ENCODE results near the gene UNG. TPM values are rescaled to one million over a fixed set of nuclear protein-coding genes. Genes with fewer than 3 reads are reported as not detected.
A peak's percentile ranks its signal among the peaks of the same experiment; 100 is the strongest.
"Not testable (repeated sequence)": the region's sequence is repeated elsewhere in the genome, so short reads cannot be mapped to it uniquely, and the experiment has no call there.

The UNG gene
- total RNA-seq = 28.5 TPM

DNA sequence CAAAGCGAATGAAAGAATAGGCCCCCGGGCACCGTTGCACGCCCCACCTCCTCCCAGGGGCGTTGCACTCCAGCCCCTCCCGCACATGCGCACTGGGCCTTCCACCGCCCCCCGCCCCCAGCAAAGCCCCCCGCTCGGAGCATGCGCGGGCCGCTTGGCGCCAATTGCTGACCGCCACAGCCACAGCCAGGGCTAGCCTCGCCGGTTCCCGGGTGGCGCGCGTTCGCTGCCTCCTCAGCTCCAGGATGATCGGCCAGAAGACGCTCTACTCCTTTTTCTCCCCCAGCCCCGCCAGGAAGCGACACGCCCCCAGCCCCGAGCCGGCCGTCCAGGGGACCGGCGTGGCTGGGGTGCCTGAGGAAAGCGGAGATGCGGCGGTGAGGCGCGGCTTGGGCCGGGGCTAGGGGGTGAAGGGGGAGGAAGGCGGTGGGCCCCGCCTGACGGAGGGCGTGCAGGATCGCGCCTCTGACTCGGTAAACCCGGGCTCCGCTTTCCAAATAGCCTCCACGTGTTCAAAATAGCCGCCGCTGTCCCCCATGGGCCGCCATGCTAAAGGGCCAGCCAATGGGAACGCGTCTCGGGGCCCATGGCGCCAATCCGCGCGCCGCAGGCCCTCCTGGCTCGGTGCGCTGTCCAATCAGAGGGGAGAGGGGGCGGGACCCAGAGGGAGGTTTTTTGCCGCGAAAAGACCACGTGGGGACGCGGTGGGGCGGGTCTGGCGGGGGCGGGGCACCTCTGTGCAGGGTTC is at the start of gene UNG:
UNG (plus strand) TSS at position 163 of the 748 bp plus-strand sequence; CDS start at position 246, 83 bp downstream.
- peak; percentile 10 for FAIRE-seq
- DNase-seq (ENCODE audit: low spot score in 2 of 2) = peak; percentile 96 to 100

DNA sequence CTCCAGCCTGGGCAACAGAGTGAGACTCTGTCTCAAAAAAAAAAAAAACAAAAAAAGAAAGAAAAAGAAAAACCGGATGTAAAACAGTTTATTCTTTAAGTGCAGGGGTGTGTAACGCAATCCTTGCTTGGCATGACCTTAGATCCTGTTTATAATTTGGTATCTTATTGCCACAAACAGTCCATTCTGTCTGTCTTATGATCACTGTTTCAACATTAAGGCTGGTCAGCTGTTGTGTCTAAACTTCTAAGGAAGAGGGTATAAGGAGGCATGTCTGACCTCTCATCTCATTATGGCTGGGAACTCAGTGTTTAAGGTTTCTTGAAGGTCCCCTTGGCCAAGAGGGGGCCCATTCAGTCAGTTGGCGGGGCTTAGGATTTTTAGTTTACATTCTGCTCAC is 48.7 kb upstream of the UNG start:
- not testable (repeated sequence) for FAIRE-seq; DNase-seq (ENCODE audit: low spot score in 2 of 2)

GRCh38 chr12:109049794-109050193 is 47.6 kb upstream of the UNG start:
- not testable (repeated sequence) for DNase-seq (ENCODE audit: low spot score in 2 of 2); FAIRE-seq

GRCh38 chr12:109052097-109052413 is 45.3 kb upstream of the UNG start:
- FAIRE-seq = no peak
- DNase-seq (ENCODE audit: low spot score in 2 of 2) = no peak

DNA sequence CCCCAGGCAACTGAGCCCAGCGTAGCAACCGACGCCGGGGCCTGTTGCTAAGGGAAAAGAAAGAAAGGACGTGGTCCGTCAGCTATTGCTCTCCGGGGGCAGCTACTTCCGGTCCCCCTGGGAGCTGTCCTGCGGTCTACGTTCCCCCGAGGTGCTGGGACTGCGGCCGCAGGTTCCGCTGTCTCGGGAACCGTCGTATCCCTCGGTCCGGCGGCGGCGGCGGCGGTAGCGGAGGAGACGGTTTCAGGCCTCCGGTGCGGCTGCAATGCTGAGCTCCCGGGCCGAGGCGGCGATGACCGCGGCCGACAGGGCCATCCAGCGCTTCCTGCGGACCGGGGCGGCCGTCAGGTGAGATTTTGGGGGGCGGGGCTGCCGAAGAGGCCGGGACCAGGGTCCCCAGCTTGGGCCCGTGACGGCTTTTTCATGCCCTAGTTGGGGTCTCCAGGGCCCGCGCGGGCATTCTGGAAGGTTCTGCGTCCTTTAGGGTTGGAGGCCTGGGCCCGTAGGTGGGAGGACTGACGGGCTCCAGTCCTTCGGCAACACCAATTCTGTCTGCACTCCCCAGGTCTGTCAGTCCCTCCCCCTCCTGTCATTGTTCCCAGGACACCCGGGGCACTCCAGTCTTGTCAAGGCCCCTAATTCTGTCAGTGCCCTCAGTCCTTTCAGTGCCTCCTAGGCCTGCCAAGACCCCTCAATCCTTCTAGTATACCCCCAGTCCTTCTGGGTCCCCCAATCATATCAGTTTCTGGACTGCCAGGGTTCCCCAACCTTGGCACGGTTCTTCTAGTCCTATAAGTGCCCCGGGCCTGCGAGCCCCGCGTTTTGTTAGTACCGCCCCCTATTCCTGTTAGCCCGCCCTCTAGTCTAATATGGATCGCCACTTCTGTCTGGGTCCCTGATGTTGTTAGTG is 44.7 kb upstream of the UNG start, which contains the start of gene USP30:
USP30 (plus strand) TSS at position 163 of the 910 bp plus-strand sequence; CDS start at position 266, 103 bp downstream.
- DNase-seq (ENCODE audit: low spot score in 2 of 2) = peak; percentile 86 to 92
- no peak for FAIRE-seq

DNA sequence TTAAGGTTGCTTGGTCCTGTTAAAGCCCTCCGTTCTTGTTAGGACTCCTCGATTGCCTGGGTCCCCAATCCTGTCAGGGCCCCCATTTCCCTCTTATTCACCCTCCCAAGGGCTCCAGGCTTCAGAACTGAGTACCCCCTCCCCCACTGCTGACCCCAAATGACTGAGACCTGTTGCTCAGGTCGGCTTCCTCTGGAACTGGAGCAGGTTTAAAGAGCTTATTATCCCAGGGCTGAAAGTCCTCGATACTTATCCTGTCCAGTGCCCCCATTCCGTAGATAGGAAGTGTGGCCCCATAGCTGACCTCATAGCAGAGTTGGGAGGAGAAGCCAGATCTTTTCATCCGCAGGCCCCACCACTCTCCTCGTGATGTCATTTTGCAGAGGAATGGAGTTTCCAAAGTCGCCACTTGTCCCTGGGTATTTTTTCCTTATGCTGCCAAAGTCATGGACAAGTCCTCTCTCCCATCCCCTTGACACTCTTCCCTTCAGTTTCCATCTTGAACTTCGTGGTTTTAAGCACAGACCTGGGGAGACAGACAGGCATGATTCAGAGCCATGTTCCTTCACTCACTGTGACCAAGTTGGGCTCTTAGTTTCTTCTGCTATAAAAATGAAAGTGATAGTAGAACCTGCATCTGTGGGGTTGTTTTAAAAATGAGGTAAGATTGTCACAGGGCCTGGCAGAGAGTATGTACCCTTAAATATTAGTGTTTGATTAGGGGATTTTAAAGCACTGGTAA is 43.8 kb upstream of the UNG start:
- DNase-seq (ENCODE audit: low spot score in 2 of 2) (no peak), FAIRE-seq (no peak)

DNA sequence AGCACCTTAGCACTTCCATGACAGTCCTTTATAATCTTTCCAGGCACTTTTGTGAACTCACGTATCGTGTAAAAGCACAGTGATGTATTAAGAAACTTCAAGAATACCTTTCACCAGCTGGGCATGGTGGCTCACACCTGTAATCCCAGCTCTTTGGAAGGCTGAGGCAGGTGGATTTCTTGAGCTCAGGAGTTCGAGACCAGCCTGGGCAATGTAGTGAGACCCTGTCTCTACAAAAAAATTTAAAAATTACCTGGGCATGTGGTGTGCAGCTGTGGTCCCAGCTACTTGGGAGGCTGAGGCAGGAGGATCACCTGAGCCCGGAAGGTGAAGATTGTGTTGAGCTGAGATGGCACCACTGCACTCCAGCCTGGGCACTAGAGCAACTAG is 43.3 kb upstream of the UNG start:
- DNase-seq (ENCODE audit: low spot score in 2 of 2); FAIRE-seq: not testable (repeated sequence)

- FAIRE-seq (no peak), DNase-seq (ENCODE audit: low spot score in 2 of 2) (no peak)
Observed at GRCh38 chr12:109054520-109054919, 42.9 kb upstream of the UNG start.

DNA sequence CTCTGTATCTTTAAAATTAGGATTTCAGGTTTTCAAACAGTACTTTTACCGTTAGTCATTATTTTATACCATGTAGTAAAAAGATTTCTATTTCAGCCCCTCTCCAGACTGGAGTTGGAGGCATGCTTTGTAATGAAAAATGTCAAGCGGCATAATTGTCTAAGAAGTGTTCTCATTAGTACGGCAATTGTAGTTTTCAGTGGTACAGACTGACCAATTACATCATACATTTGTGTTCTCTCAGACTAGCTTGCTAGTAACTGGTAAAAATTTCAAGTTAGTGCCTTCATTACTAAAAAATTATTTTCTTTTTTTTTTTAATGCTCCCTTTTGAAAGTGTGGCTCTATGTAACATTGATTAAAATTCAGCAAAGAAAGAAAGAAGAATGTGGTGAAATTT is 40.5 kb upstream of the UNG start:
- peak; percentile 60 for FAIRE-seq
- DNase-seq (ENCODE audit: low spot score in 2 of 2) = no peak

- FAIRE-seq (no peak), DNase-seq (ENCODE audit: low spot score in 2 of 2) (peak in 1 of 2 donors; percentile 41)
Observed at GRCh38 chr12:109057376-109057775, 40.0 kb upstream of the UNG start.

DNA sequence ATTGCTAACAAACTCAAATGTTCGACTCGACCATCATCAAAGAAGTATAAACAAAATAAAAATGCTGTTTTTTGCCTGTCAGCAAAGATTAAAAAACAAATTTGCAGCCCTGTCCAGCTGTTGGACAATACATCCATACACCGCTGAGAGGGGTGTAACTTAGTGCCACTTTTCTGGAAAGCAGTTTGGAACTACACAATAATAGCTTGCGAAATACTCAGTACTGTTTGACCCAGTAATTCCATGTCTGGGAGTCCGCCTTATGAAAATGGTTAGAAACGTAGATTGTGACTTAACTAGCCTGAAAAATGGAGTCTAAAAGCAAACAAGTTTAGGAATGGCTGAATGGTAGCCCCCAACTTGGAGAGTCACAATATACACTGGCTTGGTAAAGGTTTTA is 38.6 kb upstream of the UNG start:
- DNase-seq (ENCODE audit: low spot score in 2 of 2) = no peak
- no peak for FAIRE-seq

- FAIRE-seq = no peak
- no peak for DNase-seq (ENCODE audit: low spot score in 2 of 2)
Observed at GRCh38 chr12:109064143-109064542, 33.3 kb upstream of the UNG start.

DNA sequence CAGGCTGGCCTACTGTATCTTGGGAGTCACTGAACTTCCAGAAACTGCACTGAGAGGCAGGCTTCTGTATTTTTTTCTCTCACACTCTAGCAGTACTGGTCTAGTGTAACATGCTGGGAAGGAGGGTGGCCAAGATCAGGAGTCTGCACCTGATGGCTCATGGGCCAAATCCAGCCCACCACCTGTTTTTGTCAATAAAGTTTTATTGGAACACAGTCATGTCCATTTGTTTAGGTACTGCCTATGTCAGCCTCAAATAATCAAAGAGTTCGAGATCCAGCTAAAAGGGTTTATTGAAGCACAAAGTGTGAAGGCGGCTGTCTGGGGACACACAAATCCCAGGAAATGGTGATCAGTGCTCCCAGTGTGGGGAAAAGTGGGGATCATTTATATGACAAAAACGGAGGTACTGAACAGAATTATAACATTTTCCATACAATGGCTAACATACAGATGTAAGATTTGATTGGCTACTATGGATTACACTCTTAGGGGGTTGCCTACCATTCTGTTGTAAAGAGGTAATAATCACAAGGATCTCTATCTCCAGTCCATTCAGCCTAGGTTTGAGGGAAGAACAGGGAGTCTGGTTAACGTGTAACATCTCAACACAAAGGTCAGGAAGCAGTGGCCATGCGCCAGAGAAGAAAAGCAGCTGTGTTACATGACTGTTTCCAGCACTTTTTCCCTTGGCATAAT is 32.1 kb upstream of the UNG start:
- no peak for DNase-seq (ENCODE audit: low spot score in 2 of 2)
- FAIRE-seq = no peak

GRCh38 chr12:109065853-109066193 is 31.6 kb upstream of the UNG start:
- DNase-seq (ENCODE audit: low spot score in 2 of 2) (no peak), FAIRE-seq (no peak)

- no peak for FAIRE-seq
- no peak for DNase-seq (ENCODE audit: low spot score in 2 of 2)
Observed at GRCh38 chr12:109069307-109070271, 27.8 kb upstream of the UNG start.

DNA sequence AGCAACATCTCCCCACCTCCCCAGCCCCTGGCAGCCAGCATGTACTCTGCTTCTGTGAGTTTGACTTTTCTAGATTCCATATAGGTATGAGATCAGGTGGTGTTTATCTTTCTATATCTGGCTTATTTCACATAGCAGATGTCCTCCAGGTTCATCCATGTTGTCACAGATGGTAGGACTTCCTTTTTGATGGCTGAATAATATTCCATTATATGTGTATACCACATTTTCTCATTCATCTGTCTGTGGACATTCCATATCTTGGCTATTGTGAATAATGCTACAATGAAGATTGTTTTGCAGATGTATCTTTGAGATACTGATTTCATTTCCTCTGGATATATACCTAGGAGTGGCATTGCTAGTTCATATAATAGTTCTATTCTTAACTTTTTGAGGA is 22.5 kb upstream of the UNG start:
- FAIRE-seq = no peak
- DNase-seq (ENCODE audit: low spot score in 2 of 2) = no peak

DNA sequence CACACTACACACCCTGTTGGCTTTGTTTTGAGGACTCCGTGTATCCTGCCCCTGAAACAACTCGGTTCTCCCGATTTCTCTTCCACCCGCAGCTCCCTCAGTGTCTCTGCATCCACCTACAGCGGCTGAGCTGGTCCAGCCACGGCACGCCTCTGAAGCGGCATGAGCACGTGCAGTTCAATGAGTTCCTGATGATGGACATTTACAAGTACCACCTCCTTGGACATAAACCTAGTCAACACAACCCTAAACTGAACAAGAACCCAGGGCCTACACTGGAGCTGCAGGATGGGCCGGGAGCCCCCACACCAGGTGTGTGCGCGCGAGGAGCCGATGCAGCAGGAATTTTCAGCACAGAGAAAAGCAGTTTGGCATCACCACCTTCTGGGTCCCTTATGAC is 14.6 kb upstream of the UNG start:
- FAIRE-seq (no peak), DNase-seq (ENCODE audit: low spot score in 2 of 2) (no peak)

- no peak for DNase-seq (ENCODE audit: low spot score in 2 of 2)
- no peak for FAIRE-seq
Observed at GRCh38 chr12:109084425-109084824, 13.0 kb upstream of the UNG start.

GRCh38 chr12:109085590-109085989 is 11.8 kb upstream of the UNG start:
- FAIRE-seq (no peak), DNase-seq (ENCODE audit: low spot score in 2 of 2) (no peak)

Measured in frontal cortex (tissue), 4 donors.